RKO (cell line): ENCODE measurements around the gene MANF.
"Not testable (repeated sequence)": the region's sequence is repeated elsewhere in the genome, so short reads cannot be mapped to it uniquely, and the experiment has no call there.

Source experiments
- DNase-seq: peaks from one replicate; pipeline ENCODE4 v3.0.0-alpha.2; 2016; ENCODE audit warnings: low spot score

MANF gene

GRCh38 chr3:51384726-51385473, at the start of gene MANF:
TSS of gene MANF (plus strand) at chr3:51385291. CDS start at chr3:51385343, 52 bp downstream.
- DNase-seq, result peak; percentile 98

GRCh38 chr3:51336261-51336660, 48.8 kb upstream of the MANF start:
- DNase-seq, result no peak

GRCh38 chr3:51337666-51338065, 47.4 kb upstream of the MANF start:
- DNase-seq, result no peak

- no peak for DNase-seq
These were observed 46.5 kb upstream of the MANF start for GRCh38 chr3:51338632-51339031.

- peak; percentile 88 for DNase-seq
These were observed 44.9 kb upstream of the MANF start for GRCh38 chr3:51340013-51340829.

- no peak for DNase-seq
These were observed 44.0 kb upstream of the MANF start for GRCh38 chr3:51340989-51341636.

- no peak for DNase-seq
These were observed 41.0 kb upstream of the MANF start for GRCh38 chr3:51343918-51344687.

- no peak for DNase-seq
These were observed 34.3 kb upstream of the MANF start for GRCh38 chr3:51350751-51351150.

- DNase-seq, result no peak
These were observed 32.0 kb upstream of the MANF start for GRCh38 chr3:51353131-51353530.

GRCh38 chr3:51353691-51354090, 31.4 kb upstream of the MANF start:
- no peak for DNase-seq

- no peak for DNase-seq
These were observed 30.9 kb upstream of the MANF start for GRCh38 chr3:51354172-51354571.

- DNase-seq, result no peak
These were observed 30.1 kb upstream of the MANF start for GRCh38 chr3:51354731-51355615.

- no peak for DNase-seq
These were observed 29.1 kb upstream of the MANF start for GRCh38 chr3:51355891-51356578.

- no peak for DNase-seq
These were observed 27.2 kb upstream of the MANF start for GRCh38 chr3:51357856-51358255.

- DNase-seq, result no peak
These were observed 26.1 kb upstream of the MANF start for GRCh38 chr3:51358981-51359380.

GRCh38 chr3:51360806-51361205, 24.3 kb upstream of the MANF start:
- no peak for DNase-seq

GRCh38 chr3:51361746-51362145, 23.3 kb upstream of the MANF start:
- no peak for DNase-seq

GRCh38 chr3:51362476-51362875, 22.6 kb upstream of the MANF start:
- DNase-seq, result no peak

- DNase-seq, result not testable (repeated sequence)
These were observed 16.8 kb upstream of the MANF start for GRCh38 chr3:51368276-51368675.

- DNase-seq, result peak; percentile 69
These were observed 13.0 kb upstream of the MANF start for GRCh38 chr3:51371943-51372557.
